Measurements from ENCODE around the gene PTS.

The PTS gene

DNA sequence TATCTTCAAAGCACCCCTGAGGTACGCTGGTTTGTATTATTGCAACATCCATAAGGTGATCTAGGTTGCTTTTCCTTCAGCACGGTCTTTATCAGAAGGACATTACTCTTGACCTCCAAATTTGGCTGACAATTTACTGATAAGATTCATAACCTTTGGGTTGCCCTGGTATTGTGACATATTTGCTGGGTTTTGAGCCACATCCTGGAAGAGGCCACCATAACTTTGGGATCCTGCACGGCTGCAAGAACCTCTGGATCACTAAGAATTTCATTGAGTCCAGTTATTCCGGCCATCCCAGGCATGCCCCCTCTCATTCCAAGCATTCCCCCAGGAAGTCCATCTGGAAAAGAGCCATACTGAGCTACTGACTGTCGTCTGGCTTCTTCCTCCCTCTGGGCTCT lies 41.0 kb downstream of the PTS start:
- Histone ChIP-seq H3K27me3 (replicated peaks) (no peaks in the 10 kb centered on the region), H3K4me3 (ENCODE audit: low read depth, low read length) (no peak overlapping the region), H3K36me3 (replicated peaks) (no peaks in the 10 kb centered on the region), H3K27ac (no peak overlapping the region)
- in situ Hi-C loops (cut with HindIII; ENCODE audit: low pct_ligation_motif_present, low sequenced_read_pairs): no loop called here
- no peak for DNase-seq
- TF ChIP-seq, protein P1, sequence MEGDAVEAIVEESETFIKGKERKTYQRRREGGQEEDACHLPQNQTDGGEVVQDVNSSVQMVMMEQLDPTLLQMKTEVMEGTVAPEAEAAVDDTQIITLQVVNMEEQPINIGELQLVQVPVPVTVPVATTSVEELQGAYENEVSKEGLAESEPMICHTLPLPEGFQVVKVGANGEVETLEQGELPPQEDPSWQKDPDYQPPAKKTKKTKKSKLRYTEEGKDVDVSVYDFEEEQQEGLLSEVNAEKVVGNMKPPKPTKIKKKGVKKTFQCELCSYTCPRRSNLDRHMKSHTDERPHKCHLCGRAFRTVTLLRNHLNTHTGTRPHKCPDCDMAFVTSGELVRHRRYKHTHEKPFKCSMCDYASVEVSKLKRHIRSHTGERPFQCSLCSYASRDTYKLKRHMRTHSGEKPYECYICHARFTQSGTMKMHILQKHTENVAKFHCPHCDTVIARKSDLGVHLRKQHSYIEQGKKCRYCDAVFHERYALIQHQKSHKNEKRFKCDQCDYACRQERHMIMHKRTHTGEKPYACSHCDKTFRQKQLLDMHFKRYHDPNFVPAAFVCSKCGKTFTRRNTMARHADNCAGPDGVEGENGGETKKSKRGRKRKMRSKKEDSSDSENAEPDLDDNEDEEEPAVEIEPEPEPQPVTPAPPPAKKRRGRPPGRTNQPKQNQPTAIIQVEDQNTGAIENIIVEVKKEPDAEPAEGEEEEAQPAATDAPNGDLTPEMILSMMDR (IDR thresholded peaks at IDR 0.05; ENCODE audit: low read depth, low read length, missing control alignments): no peak

DNA sequence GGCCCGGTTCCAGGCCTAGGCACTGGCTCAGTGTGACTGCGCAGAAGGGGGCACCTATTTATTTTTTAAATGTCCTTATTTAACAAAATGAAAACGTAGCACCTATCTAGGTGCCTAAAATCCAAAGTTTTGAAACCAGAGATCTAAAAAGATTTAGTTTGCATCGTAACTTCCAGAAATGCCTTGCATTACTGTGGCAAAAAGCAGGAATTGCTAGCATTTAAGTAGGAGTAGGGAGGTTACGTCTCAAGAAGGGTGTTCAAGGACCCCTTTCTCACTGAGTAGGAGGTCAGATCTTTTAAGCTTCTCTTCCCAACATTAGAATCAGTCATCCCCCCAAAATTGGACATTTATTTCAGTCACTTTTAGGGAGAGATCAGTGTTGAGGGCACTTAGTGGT lies 42.2 kb downstream of the PTS start:
- no peaks in the 10 kb centered on the region for H3K27me3 ChIP-seq (replicated peaks)
- H3K27ac ChIP-seq: no peak overlapping the region
- in situ Hi-C loops (cut with HindIII; ENCODE audit: low pct_ligation_motif_present, low sequenced_read_pairs): no loop called here
- no peak overlapping the region for H3K4me3 ChIP-seq (ENCODE audit: low read depth, low read length)
- no peaks in the 10 kb centered on the region for H3K36me3 ChIP-seq (replicated peaks)
- no peak for DNase-seq
- TF ChIP-seq, protein P1 (IDR thresholded peaks at IDR 0.05; ENCODE audit: low read depth, low read length, missing control alignments): no peak

DNA sequence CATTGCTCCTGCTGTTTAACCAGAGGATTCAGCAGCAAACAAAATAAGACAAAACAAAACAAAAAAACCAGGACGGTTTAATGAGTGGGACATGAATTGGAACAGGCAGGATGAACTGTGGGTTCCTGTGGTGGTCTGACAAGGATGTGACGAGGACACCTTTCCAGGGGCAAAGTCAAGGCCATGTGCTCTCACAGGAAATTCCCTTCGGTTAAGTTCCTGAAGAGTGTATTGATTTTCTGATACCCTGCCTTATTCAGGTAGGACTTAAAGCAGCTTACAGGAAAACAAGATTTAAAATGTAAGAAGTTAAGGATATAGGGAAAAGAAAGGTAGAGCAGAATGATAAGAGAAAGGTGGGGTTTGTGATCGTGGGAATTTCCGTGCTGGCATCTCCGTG lies 42.9 kb downstream of the PTS start:
- DNase-seq: no peak
- H3K36me3 ChIP-seq (replicated peaks): no peaks in the 10 kb centered on the region
- no peak overlapping the region for H3K4me3 ChIP-seq (ENCODE audit: low read depth, low read length)
- H3K27me3 ChIP-seq (replicated peaks): no peaks in the 10 kb centered on the region
- no peak overlapping the region for H3K27ac ChIP-seq
- TF ChIP-seq, protein P1 (IDR thresholded peaks at IDR 0.05; ENCODE audit: low read depth, low read length, missing control alignments): no peak
- in situ Hi-C loops (cut with HindIII; ENCODE audit: low pct_ligation_motif_present, low sequenced_read_pairs): no loop called here

DNA sequence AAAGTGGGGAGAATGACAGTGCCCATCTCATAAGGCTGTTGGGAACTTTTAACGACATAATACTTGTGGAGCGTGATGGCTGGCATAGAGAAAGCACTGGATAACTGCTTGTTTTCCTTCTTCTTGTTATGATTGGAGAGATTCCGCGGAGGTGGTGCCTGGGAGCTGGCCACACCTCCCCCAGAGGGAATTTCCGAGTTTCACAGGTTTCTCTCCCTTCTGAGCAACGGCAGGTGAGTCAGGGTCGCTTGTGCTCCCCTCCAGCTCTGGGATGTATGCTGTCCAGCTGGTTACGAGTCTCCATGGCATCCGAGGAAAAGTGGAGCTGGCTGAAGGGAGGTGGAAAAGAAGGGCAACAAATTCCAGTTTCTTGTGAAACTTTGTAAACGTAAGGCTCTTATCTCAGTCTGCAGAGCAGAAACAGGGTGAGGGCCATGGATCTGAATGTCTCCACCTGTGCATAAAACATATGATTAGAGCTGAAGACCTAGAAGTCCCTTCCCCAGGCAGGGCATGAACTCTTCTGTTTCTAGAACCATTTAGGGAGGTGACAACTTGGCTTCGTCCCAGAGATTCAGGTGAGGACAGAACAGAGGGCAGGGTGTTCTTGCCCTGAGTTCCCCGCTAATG lies 44.4 kb downstream of the PTS start:
- Histone ChIP-seq H3K27me3 (replicated peaks) (no peaks in the 10 kb centered on the region), H3K4me3 (ENCODE audit: low read depth, low read length) (no peak overlapping the region), H3K36me3 (replicated peaks) (no peaks in the 10 kb centered on the region), H3K27ac (no peak overlapping the region)
- in situ Hi-C loops (cut with HindIII; ENCODE audit: low pct_ligation_motif_present, low sequenced_read_pairs): no loop called here
- TF ChIP-seq, protein P1 (IDR thresholded peaks at IDR 0.05; ENCODE audit: low read depth, low read length, missing control alignments): no peak
- DNase-seq: no peak

DNA sequence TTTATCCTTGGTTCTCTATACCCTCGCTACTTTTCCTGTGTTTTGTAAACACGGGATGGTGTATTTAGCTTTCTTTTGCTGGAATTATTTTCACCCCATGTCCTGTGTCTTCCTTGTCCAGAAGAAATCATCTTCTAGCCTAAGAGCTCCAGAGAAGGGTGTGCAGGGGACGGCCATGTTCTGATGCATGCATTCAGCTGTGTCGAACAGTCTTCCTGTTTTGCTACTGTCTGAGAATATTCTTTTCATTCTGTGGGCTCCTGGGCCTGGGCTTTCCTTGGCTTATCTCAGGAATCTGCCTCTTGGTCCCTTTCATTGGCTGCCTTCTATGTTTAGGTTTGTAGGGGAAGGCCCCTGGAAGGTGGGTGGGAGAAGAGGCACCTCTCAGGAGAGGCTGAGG lies 45.0 kb downstream of the PTS start:
- no peaks in the 10 kb centered on the region for H3K27me3 ChIP-seq (replicated peaks)
- DNase-seq: no peak
- in situ Hi-C loops (cut with HindIII; ENCODE audit: low pct_ligation_motif_present, low sequenced_read_pairs): no loop called here
- TF ChIP-seq, protein P1 (IDR thresholded peaks at IDR 0.05; ENCODE audit: low read depth, low read length, missing control alignments): no peak
- H3K36me3 ChIP-seq (replicated peaks): no peaks in the 10 kb centered on the region
- no peak overlapping the region for H3K27ac ChIP-seq
- no peak overlapping the region for H3K4me3 ChIP-seq (ENCODE audit: low read depth, low read length)

DNA sequence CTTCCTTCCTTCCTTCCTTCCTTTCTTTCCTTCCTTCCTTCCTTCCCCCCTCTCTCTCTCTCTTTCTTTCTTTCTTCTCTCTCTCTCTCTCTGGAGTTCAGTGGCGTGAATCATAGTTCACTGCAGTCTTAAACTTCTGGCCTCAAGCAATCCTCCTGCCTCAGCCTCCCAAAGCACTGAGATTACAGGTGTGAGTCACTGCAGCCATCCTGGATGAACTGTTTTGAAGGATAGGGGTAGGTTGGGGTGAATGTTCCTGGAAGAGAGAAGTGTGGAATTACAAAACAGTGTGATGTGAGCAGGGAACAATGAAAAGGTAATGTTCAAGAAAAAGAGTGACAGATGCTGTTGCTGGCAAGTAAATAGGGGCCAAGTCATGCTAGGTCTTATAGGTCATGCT lies 46.8 kb downstream of the PTS start:
- TF ChIP-seq, protein P1 (IDR thresholded peaks at IDR 0.05; ENCODE audit: low read depth, low read length, missing control alignments): no peak
- no peak overlapping the region for H3K4me3 ChIP-seq (ENCODE audit: low read depth, low read length)
- H3K27ac ChIP-seq: no peak overlapping the region
- DNase-seq: no peak
- in situ Hi-C loops (cut with HindIII; ENCODE audit: low pct_ligation_motif_present, low sequenced_read_pairs): no loop called here
- H3K27me3 ChIP-seq (replicated peaks): no peaks in the 10 kb centered on the region
- no peaks in the 10 kb centered on the region for H3K36me3 ChIP-seq (replicated peaks)
